Lung (tissue), 12 donors: ENCODE data around the gene SLX9. TPM values are rescaled to one million over a fixed set of nuclear protein-coding genes. Genes with fewer than 3 reads are reported as not detected.

ENCODE experiments used
- ATAC-seq: fragments of 200-7000 bp; cut with Tn5 transposase; one replicate; pipeline ENCODE4 v1.9.1; 2020; ENCODE audit warnings: moderate number of reproducible peaks; ENCODE audit not compliant: insufficient read depth, low FRiP score
- DNase-seq, 3 donors: peaks; one replicate each; pipeline ENCODE4 v3.0.0-alpha.2; 2013 to 2017
- H3K27ac ChIP-seq, 2 donors: one replicate each; pipeline ENCODE4 v1.5.1; 2013; ENCODE audit warnings: mild to moderate bottlenecking in 2 of 2, moderate library complexity in 2 of 2, control low read depth in 1 of 2, inconsistent platforms in 1 of 2, low read depth in 1 of 2, low read length in 1 of 2
- H3K27me3 ChIP-seq, 3 donors: one replicate each; pipeline ENCODE4 v1.5.1; 2013; ENCODE audit warnings: low read length in 2 of 3; ENCODE audit not compliant: control insufficient read depth in 3 of 3, insufficient read depth in 3 of 3
- H3K36me3 ChIP-seq, 4 donors: one replicate each; pipeline ENCODE4 v1.5.1; 2013; ENCODE audit warnings: low read length in 4 of 4, mild to moderate bottlenecking in 1 of 4, moderate library complexity in 1 of 4; ENCODE audit not compliant: control insufficient read depth in 4 of 4, insufficient read depth in 4 of 4
- H3K4me1 ChIP-seq, 5 donors: one replicate each; pipeline ENCODE4 v1.5.1; 2013; ENCODE audit warnings: low read length in 5 of 5, mild to moderate bottlenecking in 2 of 5, moderate library complexity in 1 of 5; ENCODE audit not compliant: control insufficient read depth in 5 of 5, insufficient read depth in 5 of 5
- H3K4me3 ChIP-seq: one replicate; pipeline ENCODE4 v1.5.1; 2013; ENCODE audit warnings: mild to moderate bottlenecking, control low read depth, moderate library complexity
- H3K9ac ChIP-seq, 2 donors: one replicate each; pipeline ENCODE4 v1.5.1; 2013; ENCODE audit warnings: low read length in 2 of 2, control low read depth in 1 of 2; ENCODE audit not compliant: insufficient read depth in 1 of 2
- H3K9me3 ChIP-seq, 4 donors: one replicate each; pipeline ENCODE4 v1.5.1; 2013; ENCODE audit warnings: low read length in 3 of 4, mild to moderate bottlenecking in 1 of 4, moderate library complexity in 1 of 4; ENCODE audit not compliant: control insufficient read depth in 4 of 4, insufficient read depth in 3 of 4
- CTCF ChIP-seq: IDR thresholded peaks from 2 replicates; pipeline ENCODE4 v1.5.1; 2012; ENCODE audit warnings: mild to moderate bottlenecking; ENCODE audit errors: control extremely low read depth, extremely low read depth
- WGBS, 2 donors: extraction: QIAGEN DNeasy Blood & Tissue Kit; methylation state at CpG; one replicate each; pipeline ENCODE4 v1.1.7; 2013; 5-methylcytosine and 5-hydroxymethylcytosine counted together
- polyA plus RNA-seq, 2 donors: library from polyadenylated mRNA; stranded (reverse); fragments of 200-250 nt; gene quantifications; one replicate each; pipeline ENCODE4 v1.2.1, GENCODE V29; 2013
- total RNA-seq, 2 donors: library from RNA; depleted of rRNA in 1 of 2; stranded (reverse); fragments of >200 nt in 1 of 2; gene quantifications; one replicate each; pipeline ENCODE4 v1.2.1, GENCODE V29; 2014 to 2021
- donor health status: control.
- donor health status: control.
- donor health status: Bipolar disorder and iron deficiency.
- donor health status: healthy.
- donor health status: DM: yes; HTN: yes; CAD: no.

The SLX9 gene
- total and polyA plus RNA-seq, 4 donors = 10.3 to 36.9 (median 27.0) TPM

GRCh38 chr21:44972821-44973220 is 33.0 kb downstream of the SLX9 start:
- no peak for TF ChIP-seq CTCF
- H3K36me3 ChIP-seq = peaks cover 3 to 33% (median 6%) of the 10 kb centered on the region in 4 donors
- H3K4me3 ChIP-seq = no peak overlapping the region
- H3K4me1 ChIP-seq = peaks cover 0 to 18% (median 9%) of the 10 kb centered on the region in 5 donors
- H3K27me3 ChIP-seq = no peaks in the 10 kb centered on the region
- ATAC-seq = no peak
- H3K27ac ChIP-seq = no peak overlapping the region
- no peak overlapping the region for H3K9ac ChIP-seq
- no peak for DNase-seq
- H3K9me3 ChIP-seq = peaks cover 0 to 3% (median 0%) of the 10 kb centered on the region in 4 donors
- 80 to 84% methylated on average over 16 of the region's 16 CpGs for WGBS, 2 donors

- Histone ChIP-seq H3K9me3 (no peaks in the 10 kb centered on the region), H3K4me3 (no peak overlapping the region), H3K9ac (no peak overlapping the region), H3K27me3 (no peaks in the 10 kb centered on the region), H3K36me3 (peaks cover 3 to 32% (median 5%) of the 10 kb centered on the region in 4 donors), H3K27ac (no peak overlapping the region), H3K4me1 (peaks cover 0 to 13% (median 3%) of the 10 kb centered on the region in 5 donors)
- 91 to 93% methylated on average over 13 to 14 of the region's 14 CpGs for WGBS, 2 donors
- DNase-seq (no peak), ATAC-seq (no peak)
- no peak for TF ChIP-seq CTCF
Measured at GRCh38 chr21:44973598-44973997, 33.8 kb downstream of the SLX9 start.

- WGBS, 2 donors = 95 to 97% methylated on average over 17 of the region's 17 CpGs
- H3K4me3 ChIP-seq = no peak overlapping the region
- H3K27ac ChIP-seq = no peak overlapping the region
- no peaks in the 10 kb centered on the region for H3K9me3 ChIP-seq
- H3K4me1 ChIP-seq = peaks cover 0 to 6% (median 0%) of the 10 kb centered on the region in 5 donors
- DNase-seq = no peak
- no peak for ATAC-seq
- no peak overlapping the region for H3K9ac ChIP-seq
- H3K36me3 ChIP-seq = peaks cover 2 to 32% (median 3%) of the 10 kb centered on the region in 4 donors
- no peak for TF ChIP-seq CTCF
- no peaks in the 10 kb centered on the region for H3K27me3 ChIP-seq
Measured at GRCh38 chr21:44974676-44975075, 34.8 kb downstream of the SLX9 start.
